IMR-90 (cell line): Measurements from ENCODE around the gene CTNND2.

Experiments used
- CEBPB ChIP-seq: IDR thresholded peaks from 2 replicates; pipeline ENCODE4 v1.6.1; 2012; ENCODE audit warnings: low read depth, low read length, improper control_type of control experiment
- POLR2A ChIP-seq: IDR thresholded peaks from 2 replicates; pipeline ENCODE4 v1.6.1; 2012; ENCODE audit warnings: mild to moderate bottlenecking, low read depth, low read length
- RAD21 ChIP-seq: IDR thresholded peaks from 2 replicates; pipeline ENCODE4 v1.6.1; 2012; ENCODE audit warnings: low read length, improper control_type of control experiment
- TF ChIP-seq, protein P1 (sequence below): conservative IDR thresholded peaks from 2 replicates; pipeline ENCODE4 v1.5.1; 2012; ENCODE audit warnings: mild to moderate bottlenecking, low read depth, low read length, improper control_type of control experiment
- TF ChIP-seq, protein P2 (sequence below): fragments of 150-350 bp; IDR thresholded peaks from 2 replicates; pipeline ENCODE4 v1.6.1; 2016; ENCODE audit warnings: low read depth, mild to moderate bottlenecking, low read length, moderate library complexity, borderline replicate concordance

DNA sequence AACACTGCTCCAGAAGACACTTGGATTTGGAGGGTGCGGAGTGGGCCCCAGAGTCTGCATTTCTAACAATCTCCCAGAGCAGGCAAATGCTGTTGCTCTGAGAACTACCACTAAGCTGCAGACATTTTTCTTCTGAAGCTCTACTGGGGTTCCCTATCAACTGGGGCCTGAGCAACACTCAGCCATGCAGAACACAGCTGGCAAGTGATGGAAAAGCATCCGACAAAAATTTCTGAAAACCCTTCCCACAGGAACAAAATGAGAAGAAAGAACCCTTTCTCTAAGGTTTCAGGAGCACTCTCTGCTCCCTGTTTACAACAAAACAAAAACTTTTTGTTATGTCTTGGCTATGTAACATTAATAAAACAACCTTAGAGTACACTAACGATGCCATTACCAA lies 516.9 kb downstream of the CTNND2 start:
- TF ChIP-seq, protein P1, sequence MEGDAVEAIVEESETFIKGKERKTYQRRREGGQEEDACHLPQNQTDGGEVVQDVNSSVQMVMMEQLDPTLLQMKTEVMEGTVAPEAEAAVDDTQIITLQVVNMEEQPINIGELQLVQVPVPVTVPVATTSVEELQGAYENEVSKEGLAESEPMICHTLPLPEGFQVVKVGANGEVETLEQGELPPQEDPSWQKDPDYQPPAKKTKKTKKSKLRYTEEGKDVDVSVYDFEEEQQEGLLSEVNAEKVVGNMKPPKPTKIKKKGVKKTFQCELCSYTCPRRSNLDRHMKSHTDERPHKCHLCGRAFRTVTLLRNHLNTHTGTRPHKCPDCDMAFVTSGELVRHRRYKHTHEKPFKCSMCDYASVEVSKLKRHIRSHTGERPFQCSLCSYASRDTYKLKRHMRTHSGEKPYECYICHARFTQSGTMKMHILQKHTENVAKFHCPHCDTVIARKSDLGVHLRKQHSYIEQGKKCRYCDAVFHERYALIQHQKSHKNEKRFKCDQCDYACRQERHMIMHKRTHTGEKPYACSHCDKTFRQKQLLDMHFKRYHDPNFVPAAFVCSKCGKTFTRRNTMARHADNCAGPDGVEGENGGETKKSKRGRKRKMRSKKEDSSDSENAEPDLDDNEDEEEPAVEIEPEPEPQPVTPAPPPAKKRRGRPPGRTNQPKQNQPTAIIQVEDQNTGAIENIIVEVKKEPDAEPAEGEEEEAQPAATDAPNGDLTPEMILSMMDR: no peak
- TF ChIP-seq RAD21 (no peak), POLR2A (no peak), CEBPB (no peak)
- TF ChIP-seq, protein P2, sequence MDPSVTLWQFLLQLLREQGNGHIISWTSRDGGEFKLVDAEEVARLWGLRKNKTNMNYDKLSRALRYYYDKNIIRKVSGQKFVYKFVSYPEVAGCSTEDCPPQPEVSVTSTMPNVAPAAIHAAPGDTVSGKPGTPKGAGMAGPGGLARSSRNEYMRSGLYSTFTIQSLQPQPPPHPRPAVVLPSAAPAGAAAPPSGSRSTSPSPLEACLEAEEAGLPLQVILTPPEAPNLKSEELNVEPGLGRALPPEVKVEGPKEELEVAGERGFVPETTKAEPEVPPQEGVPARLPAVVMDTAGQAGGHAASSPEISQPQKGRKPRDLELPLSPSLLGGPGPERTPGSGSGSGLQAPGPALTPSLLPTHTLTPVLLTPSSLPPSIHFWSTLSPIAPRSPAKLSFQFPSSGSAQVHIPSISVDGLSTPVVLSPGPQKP: no peak
